Right renal pelvis (tissue), 4 donors: ENCODE measurements around the gene ATXN1. TPM values are rescaled to one million over a fixed set of nuclear protein-coding genes. Genes with fewer than 3 reads are reported as not detected.

Experiments used
- DNase-seq, 4 donors: peaks; one replicate each; pipeline ENCODE4 v3.0.0-alpha.2; 2013; ENCODE audit warnings: low read depth in 4 of 4, low spot score in 3 of 4, missing footprints in 1 of 4
- polyA plus RNA-seq, 4 donors: library from polyadenylated mRNA; unstranded; fragments of 120-200 nt; gene quantifications; one replicate each; pipeline ENCODE4 v1.2.1, GENCODE V29; 2013; ENCODE audit not compliant: insufficient read length in 4 of 4

ATXN1 gene
- polyA plus RNA-seq, 4 donors, result 17.2 to 22.0 (median 20.8) TPM

DNA sequence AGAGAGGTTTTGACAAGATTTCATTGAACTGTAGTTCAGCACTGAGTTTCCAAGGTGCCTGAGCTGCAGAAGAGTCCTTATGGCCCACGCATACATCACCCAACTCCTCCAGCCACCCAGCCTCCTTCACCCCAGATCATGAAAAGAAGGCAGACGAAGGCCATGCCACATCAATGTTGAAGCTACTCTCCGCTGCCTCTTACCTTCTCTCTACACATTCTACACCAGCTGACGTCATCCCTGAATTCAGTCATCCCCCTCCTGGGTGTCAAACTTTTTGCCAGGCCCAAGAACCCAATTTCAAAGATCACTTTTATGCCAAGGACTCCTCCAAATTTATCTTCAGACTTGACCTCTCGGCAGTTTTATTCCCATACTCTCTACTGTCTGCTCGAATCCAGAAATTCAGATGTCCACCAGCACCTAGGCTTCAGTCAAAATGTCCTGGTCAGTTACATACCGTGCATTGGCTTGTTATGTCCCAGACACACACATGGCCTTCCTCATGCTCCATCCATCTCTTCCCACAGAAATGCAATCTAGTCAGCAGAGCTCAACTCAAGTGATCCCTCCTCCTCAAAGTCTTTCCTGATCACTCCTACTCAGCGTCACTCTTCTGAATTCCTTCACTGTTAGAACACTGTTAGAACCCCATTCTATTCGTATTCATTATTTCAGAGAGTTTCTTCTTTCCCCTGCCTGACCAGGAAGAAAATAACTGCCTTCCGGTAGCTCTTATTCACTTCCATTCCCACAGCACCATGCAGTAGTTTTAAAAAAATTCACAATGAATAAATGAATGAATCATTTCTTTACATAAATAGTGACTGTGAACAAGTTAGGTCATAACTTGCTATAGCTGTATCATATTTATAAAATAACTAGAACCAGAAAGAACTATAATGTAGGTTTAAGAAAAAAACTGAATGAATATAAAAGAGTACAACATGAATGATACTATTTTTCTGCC lies 11.5 kb downstream of the ATXN1 start:
- DNase-seq, result no peak

DNA sequence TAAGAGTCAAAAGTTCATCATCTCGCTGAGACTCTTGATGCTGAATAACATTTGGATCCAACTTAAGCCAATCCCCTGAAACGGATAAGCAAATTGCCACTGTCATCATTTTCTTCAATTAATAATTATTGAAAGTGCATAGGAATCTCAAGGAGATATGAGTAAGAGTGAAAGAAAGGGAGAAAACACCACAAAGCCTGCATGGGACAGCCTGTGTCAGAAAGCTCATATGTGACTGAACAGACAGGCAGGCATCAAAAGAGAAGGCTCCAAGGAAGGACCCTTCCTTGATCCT lies 13.3 kb downstream of the ATXN1 start:
- no peak for DNase-seq

GRCh38 chr6:16747232-16748024 lies 13.8 kb downstream of the ATXN1 start:
- peak in 1 of 4 donors; percentile 46 for DNase-seq

- no peak for DNase-seq
These were observed 14.4 kb downstream of the ATXN1 start for GRCh38 chr6:16746812-16747211.

DNA sequence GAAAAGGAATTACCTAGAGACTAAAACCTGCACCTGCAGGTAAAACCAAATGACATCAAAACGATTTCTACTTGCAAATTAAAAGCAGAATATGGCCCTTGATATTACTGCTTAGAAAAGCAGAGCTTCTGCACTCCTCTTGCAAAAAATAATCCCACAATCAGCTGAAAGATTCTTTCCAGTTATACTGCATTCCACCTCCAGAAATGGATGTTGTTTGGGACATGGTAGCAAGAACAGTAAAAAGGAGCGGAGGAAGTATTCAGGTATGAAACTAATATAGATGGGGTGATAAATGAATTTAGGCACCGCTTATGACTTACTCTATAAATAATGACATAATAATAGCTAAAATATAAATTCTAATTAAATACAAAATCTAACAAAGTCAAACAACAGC lies 14.9 kb downstream of the ATXN1 start:
- DNase-seq, result no peak

DNA sequence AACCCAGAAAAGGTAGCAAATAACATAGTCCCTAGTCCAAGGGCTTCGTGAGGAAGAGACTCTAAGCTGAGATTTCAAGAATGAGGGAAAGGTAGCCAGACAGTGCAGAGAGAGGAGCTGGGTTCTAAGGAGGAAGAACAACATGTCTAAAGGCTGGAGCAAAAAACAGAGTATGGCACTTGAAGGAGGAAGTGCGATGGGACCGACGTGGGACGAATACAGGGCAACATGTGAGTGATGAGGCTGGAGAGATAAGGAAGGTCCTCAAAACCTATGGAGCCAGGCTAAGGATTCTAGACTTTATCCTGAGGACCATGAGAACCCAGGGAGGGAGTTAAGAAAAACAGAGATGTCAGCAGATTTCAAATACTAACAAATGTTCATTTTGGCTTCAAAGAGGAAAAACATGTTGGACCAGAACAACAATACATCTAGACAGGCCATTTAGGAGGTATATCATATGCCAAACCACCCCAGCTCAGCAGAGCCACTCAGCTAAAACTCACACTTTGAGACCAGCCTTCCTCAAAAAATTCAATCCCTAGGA lies 17.5 kb downstream of the ATXN1 start:
- DNase-seq, result no peak

DNA sequence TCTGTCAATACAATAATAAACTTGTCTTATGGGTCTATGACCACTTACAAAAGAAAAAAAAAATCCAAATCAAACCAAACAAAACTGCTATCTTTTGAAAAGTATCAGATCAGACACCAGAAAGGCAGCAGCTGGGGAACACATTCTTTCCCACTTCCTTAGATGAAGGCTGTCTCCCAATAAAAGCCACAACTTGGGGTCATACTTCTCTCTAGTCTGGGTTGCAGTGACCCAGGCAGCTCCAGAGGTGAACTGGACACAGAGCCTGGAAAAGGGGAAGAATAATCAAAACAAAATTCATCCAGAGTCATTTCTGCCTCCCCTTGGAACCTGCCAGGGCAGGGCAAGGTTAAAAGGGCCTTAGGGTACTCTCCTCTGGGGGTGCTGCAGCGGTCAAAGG lies 19.1 kb downstream of the ATXN1 start:
- no peak for DNase-seq

- no peak for DNase-seq
These were observed 19.9 kb downstream of the ATXN1 start for GRCh38 chr6:16741112-16742016.

DNA sequence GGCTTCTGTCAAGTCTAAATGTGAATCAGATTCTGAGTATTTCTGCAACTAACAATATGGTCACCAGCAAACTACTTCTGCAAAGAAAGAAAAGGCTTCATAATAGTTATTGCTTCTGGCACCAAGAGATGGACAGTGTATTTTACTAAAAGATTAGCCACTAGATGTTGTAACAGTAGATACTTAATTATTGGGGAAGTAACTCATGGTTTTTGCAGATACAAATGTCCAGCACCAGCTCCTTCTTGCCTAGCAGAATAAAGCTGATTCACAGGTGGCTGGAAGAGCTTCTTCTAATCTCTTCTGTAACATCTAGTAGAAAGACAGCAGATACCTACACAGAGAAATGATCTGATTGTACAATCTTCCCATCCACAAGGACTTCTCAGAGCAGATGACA lies 21.2 kb downstream of the ATXN1 start:
- DNase-seq, result no peak

- no peak for DNase-seq
These were observed 21.9 kb downstream of the ATXN1 start for GRCh38 chr6:16739329-16739801.

DNA sequence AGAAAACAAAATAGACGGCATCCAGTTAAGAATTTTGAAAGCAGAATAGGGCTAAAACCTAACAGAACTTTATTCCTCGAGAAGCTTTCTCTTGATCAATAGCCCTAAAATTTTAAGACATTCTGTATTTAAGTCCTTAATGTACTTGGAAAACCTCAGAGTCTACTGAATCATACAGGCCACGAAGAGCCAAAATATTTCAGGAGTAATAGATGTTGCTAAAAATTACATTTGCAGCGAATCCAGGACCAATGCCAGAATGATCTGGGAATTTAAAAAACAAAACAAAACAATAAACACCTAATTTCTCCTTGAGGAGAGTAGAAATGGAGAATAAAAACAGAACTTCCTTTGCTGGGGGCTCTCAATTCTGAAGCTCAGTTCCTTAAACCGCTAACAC lies 23.3 kb downstream of the ATXN1 start:
- no peak for DNase-seq

GRCh38 chr6:16736856-16737775 lies 24.1 kb downstream of the ATXN1 start:
- no peak for DNase-seq

GRCh38 chr6:16735014-16735413 lies 26.2 kb downstream of the ATXN1 start:
- DNase-seq, result no peak

DNA sequence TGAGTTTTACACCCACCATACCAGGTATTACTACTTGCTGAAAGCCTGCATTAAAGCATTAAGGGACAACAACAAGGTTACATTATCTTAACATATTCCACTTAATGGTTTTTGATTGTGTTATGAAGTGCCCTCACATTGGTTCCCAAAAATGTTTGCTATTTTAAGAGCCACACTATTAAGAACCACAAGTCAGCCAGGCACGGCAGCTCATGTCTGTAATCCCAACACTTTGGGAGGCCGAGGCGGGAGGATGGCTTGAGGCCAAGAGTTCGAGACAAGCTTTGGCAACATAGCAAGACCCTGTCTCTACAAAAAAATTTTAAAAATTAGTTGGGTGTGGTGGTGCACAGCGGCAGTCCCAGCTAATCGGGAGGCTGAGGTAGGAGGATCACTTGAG lies 28.2 kb downstream of the ATXN1 start:
- no peak for DNase-seq

- no peak for DNase-seq
These were observed 29.7 kb downstream of the ATXN1 start for GRCh38 chr6:16731478-16732051.

DNA sequence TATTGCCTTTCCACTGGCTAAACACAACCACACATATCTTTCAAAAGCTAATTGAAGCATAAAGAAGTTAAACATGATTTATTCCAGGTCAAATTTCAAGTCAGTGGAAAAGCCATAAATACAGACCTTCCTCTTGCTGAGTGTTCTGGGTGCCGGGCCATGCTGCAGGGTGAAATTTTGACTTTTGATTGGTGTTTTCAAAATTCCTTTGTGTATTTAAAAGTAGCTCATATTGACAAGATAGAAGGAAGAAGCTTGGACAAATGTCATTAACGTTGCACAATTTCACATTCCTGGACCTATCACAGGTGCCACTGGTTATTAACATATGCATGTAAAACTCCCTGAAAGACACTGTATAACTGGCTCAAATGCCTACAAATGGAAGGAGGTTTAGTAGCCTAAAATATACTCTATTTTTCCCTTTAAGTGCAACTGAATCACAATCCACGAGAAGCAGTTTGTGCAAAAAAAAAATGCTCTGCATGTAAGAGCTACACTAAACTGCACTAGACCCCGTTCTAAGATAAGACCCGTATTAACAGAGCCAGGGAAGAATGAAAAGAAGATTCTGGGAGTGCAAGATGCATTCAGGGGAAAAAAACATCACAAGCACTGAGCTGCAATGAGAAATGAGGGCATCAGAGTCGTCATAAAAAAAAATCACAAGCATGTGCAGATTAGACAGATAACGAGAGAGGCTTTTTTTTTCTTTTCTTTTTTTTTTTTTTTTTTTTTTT lies 30.4 kb downstream of the ATXN1 start:
- no peak for DNase-seq

GRCh38 chr6:16729744-16730143 lies 31.5 kb downstream of the ATXN1 start:
- no peak for DNase-seq

- no peak for DNase-seq
These were observed 32.0 kb downstream of the ATXN1 start for GRCh38 chr6:16729183-16729691.
